ENCODE data around the gene FBXO36.
"Not testable (repeated sequence)": the region's sequence is repeated elsewhere in the genome, so short reads cannot be mapped to it uniquely, and the experiment has no call there.

Gene FBXO36

GRCh38 chr2:229914171-229914570 is 8.1 kb upstream of the FBXO36 start:
- FAIRE-seq: no peak

- no peak for FAIRE-seq
These were observed 4.5 kb upstream of the FBXO36 start for GRCh38 chr2:229917793-229918192.

GRCh38 chr2:229920011-229920641 is 2.2 kb upstream of the FBXO36 start:
- no peak for FAIRE-seq

- no peak for FAIRE-seq
These were observed 1.0 kb upstream of the FBXO36 start for GRCh38 chr2:229921101-229921891.

- FAIRE-seq: no peak
These were observed 333 bp upstream of the FBXO36 start, which contains the start of gene TRIP12 for GRCh38 chr2:229921892-229922448. TSS of gene TRIP12 (minus strand) at chr2:229922009. CDS start at chr2:229880079, 41,930 bp downstream.

- FAIRE-seq: not testable (repeated sequence)
These were observed 2.2 kb downstream of the FBXO36 start for GRCh38 chr2:229924541-229924940.

GRCh38 chr2:229925201-229925600 is 2.9 kb downstream of the FBXO36 start:
- FAIRE-seq: no peak

- FAIRE-seq: no peak
These were observed 5.6 kb downstream of the FBXO36 start for GRCh38 chr2:229927817-229928321.

- FAIRE-seq: no peak
These were observed 8.4 kb downstream of the FBXO36 start for GRCh38 chr2:229930656-229931055.

GRCh38 chr2:229931241-229931640 is 8.9 kb downstream of the FBXO36 start:
- FAIRE-seq: no peak

GRCh38 chr2:229937537-229937936 is 15.2 kb downstream of the FBXO36 start:
- FAIRE-seq: no peak

- FAIRE-seq: no peak
These were observed 20.4 kb downstream of the FBXO36 start for GRCh38 chr2:229942671-229943070.

GRCh38 chr2:229943171-229943570 is 20.9 kb downstream of the FBXO36 start:
- no peak for FAIRE-seq

- no peak for FAIRE-seq
These were observed 21.6 kb downstream of the FBXO36 start for GRCh38 chr2:229943770-229944449.

- no peak for FAIRE-seq
These were observed 23.7 kb downstream of the FBXO36 start for GRCh38 chr2:229945975-229946374.

- FAIRE-seq: no peak
These were observed 25.2 kb downstream of the FBXO36 start for GRCh38 chr2:229947544-229947943.

GRCh38 chr2:229952256-229952835 is 30.0 kb downstream of the FBXO36 start:
- FAIRE-seq: no peak

GRCh38 chr2:229955663-229956062 is 33.4 kb downstream of the FBXO36 start:
- FAIRE-seq: no peak

- no peak for FAIRE-seq
These were observed 34.2 kb downstream of the FBXO36 start for GRCh38 chr2:229956491-229956890.

GRCh38 chr2:229963596-229963995 is 41.3 kb downstream of the FBXO36 start:
- FAIRE-seq: not testable (repeated sequence)

- FAIRE-seq: no peak
These were observed 47.6 kb downstream of the FBXO36 start for GRCh38 chr2:229969921-229970320.

- no peak for FAIRE-seq
These were observed 48.1 kb downstream of the FBXO36 start for GRCh38 chr2:229970406-229970805.
